Sigmoid colon (tissue), 7 donors: Measurements from ENCODE around the gene NR2C2. TPM values are rescaled to one million over a fixed set of nuclear protein-coding genes. Genes with fewer than 3 reads are reported as not detected.

ENCODE experiments used
- DNase-seq: peaks from one replicate; pipeline ENCODE4 v3.0.0-alpha.2; 2019
- H3K27ac ChIP-seq, 4 donors: fragments of 200-600 bp; sonication (generic); one replicate each; pipeline ENCODE4 v1.5.1; 2016 to 2019; ENCODE audit warnings: mild to moderate bottlenecking in 1 of 4
- H3K27me3 ChIP-seq, 3 donors: fragments of 200-600 bp; sonication (generic); one replicate each; pipeline ENCODE4 v1.5.1; 2019; ENCODE audit warnings: mild to moderate bottlenecking in 1 of 3
- H3K36me3 ChIP-seq, 4 donors: fragments of 200-600 bp; sonication (generic); one replicate each; pipeline ENCODE4 v1.5.1; 2016 to 2019
- H3K4me1 ChIP-seq, 4 donors: fragments of 200-600 bp; sonication (generic); one replicate each; pipeline ENCODE4 v1.5.1; 2017 to 2019
- H3K4me3 ChIP-seq, 4 donors: fragments of 200-600 bp; sonication (generic); one replicate each; pipeline ENCODE4 v1.5.1; 2017 to 2019; ENCODE audit warnings: mild to moderate bottlenecking in 2 of 4, moderate library complexity in 1 of 4
- H3K9me3 ChIP-seq, 4 donors: fragments of 200-600 bp in 3 of 4; sonication (generic) in 3 of 4; one replicate each; pipeline versions ENCODE4 v1.5.1 to v1.6.1; 2013 to 2019
- EP300 ChIP-seq, 4 donors: sonication (generic); formaldehyde crosslinking; IDR thresholded peaks; one replicate each; pipeline ENCODE4 v1.6.1; 2017; ENCODE audit warnings: antibody characterized with exemption in 4 of 4
- POLR2A ChIP-seq, 2 donors: fragments of 450-650 bp; IDR thresholded peaks; one replicate each; pipeline ENCODE4 v1.6.1; 2016; ENCODE audit warnings: antibody characterized with exemption in 2 of 2, mild to moderate bottlenecking in 2 of 2, moderate library complexity in 2 of 2
- POLR2AphosphoS5 ChIP-seq, 4 donors: sonication (generic); formaldehyde crosslinking; IDR thresholded peaks; one replicate each; pipeline ENCODE4 v1.6.1; 2017; ENCODE audit warnings: antibody characterized with exemption in 4 of 4
- WGBS, 2 donors: extraction: QIAGEN DNeasy Blood & Tissue Kit; methylation state at CpG; one replicate each; pipeline ENCODE4 v1.1.7; 2013; 5-methylcytosine and 5-hydroxymethylcytosine counted together
- intact Hi-C: fragments of 100-400 bp; cut with DNase I; formaldehyde crosslinking; loops from one replicate; pipeline ENCODE4 v1.15.1; 2023
- polyA plus RNA-seq, 3 donors: library from polyadenylated mRNA; stranded (reverse); fragments of 200-250 nt; gene quantifications; one replicate each; pipeline ENCODE4 v1.2.3, GENCODE V29; 2013
- total RNA-seq, 4 donors: library from RNA; depleted of rRNA; stranded (reverse); fragments of >200 nt; gene quantifications; one replicate each; pipeline ENCODE4 v1.1.0, GENCODE V29; 2016
- TF ChIP-seq, protein P1 (sequence below), 4 experiments: fragments of 450-650 bp in 3 of 4; fragments of 200-600 bp in 1 of 4; IDR thresholded peaks; one replicate each; pipeline ENCODE4 v1.5.1; 2016 to 2019; ENCODE audit warnings: antibody characterized with exemption in 4 of 4, mild to moderate bottlenecking in 3 of 4, moderate library complexity in 2 of 4
- donor health status: healthy with polysubstance abuse.
- donor health status: Bipolar disorder and iron deficiency.
- donor health status: healthy.

Gene NR2C2
- total and polyA plus RNA-seq, 7 donors = 3.6 to 68.4 (median 34.2) TPM

DNA sequence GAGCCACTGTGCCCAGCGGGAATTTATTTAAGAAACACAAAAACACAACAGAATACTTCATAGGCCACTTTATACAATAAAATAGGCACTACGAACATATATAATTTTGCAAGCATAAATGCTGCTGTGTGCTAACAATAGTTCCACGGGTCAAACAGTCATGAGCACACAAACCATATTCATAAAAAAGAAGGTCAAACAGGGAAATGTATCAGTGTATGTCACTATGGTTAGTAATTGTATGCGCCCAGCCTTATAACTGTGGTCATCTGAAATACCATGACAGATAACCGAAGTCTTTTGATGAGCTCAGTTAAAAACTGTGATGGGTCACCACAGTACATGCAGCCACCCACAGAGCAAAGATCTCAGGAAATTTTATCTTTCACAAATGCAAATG lies 38.1 kb upstream of the NR2C2 start:
- no peaks in the 10 kb centered on the region for H3K36me3 ChIP-seq
- no peaks in the 10 kb centered on the region for H3K4me1 ChIP-seq
- no peaks in the 10 kb centered on the region for H3K27me3 ChIP-seq
- no peak overlapping the region for H3K27ac ChIP-seq
- intact Hi-C loops = no loop called here
- no peak overlapping the region for H3K4me3 ChIP-seq
- no peak for DNase-seq
- no peak for TF ChIP-seq POLR2AphosphoS5 (IDR thresholded peaks at IDR 0.05)
- no peak for TF ChIP-seq POLR2A (IDR thresholded peaks at IDR 0.05)
- TF ChIP-seq EP300 (IDR thresholded peaks at IDR 0.05) = no peak
- TF ChIP-seq, protein P1, sequence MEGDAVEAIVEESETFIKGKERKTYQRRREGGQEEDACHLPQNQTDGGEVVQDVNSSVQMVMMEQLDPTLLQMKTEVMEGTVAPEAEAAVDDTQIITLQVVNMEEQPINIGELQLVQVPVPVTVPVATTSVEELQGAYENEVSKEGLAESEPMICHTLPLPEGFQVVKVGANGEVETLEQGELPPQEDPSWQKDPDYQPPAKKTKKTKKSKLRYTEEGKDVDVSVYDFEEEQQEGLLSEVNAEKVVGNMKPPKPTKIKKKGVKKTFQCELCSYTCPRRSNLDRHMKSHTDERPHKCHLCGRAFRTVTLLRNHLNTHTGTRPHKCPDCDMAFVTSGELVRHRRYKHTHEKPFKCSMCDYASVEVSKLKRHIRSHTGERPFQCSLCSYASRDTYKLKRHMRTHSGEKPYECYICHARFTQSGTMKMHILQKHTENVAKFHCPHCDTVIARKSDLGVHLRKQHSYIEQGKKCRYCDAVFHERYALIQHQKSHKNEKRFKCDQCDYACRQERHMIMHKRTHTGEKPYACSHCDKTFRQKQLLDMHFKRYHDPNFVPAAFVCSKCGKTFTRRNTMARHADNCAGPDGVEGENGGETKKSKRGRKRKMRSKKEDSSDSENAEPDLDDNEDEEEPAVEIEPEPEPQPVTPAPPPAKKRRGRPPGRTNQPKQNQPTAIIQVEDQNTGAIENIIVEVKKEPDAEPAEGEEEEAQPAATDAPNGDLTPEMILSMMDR (IDR thresholded peaks at IDR 0.05) = no peak
- 42 to 73% methylated on average over 5 of the region's 5 CpGs for WGBS, 2 donors
- no peaks in the 10 kb centered on the region for H3K9me3 ChIP-seq

DNA sequence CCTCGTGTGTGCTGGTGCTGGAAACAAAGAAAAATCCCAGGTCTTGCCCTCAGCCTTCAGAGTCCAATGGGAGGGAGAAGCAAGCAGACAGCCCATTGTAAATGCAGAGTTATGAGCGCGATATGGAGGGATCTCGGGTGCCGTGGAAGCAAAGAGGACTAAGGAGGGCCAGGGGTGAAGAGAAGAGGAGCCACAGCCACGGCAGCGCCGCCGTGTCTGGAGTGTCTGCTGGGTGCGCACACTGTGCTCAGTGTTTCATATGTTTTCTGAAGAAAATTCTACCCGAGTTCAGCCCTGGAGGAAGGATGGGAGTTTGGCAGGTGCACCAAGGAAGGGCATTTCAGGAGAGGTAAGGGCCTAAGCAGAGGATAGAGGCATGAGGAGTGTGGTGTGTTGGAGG lies 35.7 kb upstream of the NR2C2 start:
- WGBS, 2 donors = 91 to 92% methylated on average over 11 of the region's 11 CpGs

DNA sequence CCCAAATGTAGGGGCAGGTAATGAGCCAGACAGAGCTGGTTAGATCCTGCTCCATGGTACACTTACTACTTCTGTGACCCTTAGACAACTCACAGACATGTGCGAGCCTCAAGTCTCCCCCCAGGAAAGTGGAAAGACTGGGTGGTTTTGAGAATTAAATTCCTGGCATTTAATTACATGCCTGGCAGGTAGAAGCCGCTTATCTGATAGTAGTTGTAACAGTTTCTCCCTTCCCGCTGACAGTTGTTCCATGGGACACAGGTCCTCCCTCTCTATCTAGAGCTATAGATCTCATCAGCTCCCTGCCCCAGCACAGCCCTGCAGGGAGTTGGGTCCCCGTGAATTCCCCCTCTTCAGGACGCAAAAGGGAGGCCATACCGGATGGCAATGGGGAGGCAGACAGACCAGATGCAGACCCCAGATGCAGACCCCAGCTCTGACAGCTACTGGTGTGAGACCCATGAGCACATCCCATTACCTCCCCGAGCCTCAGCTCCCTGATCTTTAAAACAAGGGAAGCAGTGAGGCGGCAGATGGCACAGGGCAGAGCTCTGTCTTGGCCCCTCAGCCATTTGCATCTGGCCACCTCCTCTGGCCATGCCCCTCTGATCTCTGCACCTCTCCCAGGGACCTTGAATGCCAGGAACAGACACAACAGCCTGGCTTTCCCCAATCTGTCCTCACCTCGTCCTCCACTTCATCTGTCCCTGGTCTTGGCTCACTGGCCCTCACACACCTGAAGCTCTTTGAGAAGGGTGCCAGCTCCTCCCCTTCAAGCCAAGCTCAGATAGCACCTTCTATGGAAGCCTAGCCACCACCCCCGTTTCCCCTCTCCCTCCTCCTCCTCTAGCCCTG lies 34.1 kb upstream of the NR2C2 start:
- WGBS, 2 donors = 86% methylated on average over 10 of the region's 10 CpGs
- TF ChIP-seq EP300 (IDR thresholded peaks at IDR 0.05) (no peak), POLR2A (IDR thresholded peaks at IDR 0.05) (no peak), POLR2AphosphoS5 (IDR thresholded peaks at IDR 0.05) (no peak)
- H3K36me3 ChIP-seq = no peaks in the 10 kb centered on the region
- H3K4me3 ChIP-seq = no peak overlapping the region
- intact Hi-C loops = no loop called here
- H3K27me3 ChIP-seq = no peaks in the 10 kb centered on the region
- no peaks in the 10 kb centered on the region for H3K9me3 ChIP-seq
- H3K27ac ChIP-seq = no peak overlapping the region
- H3K4me1 ChIP-seq = no peaks in the 10 kb centered on the region
- DNase-seq = no peak

More for the DNA sequence above, 35.7 kb upstream of the NR2C2 start:
- TF ChIP-seq POLR2AphosphoS5 (IDR thresholded peaks at IDR 0.05) (no peak), EP300 (IDR thresholded peaks at IDR 0.05) (no peak), POLR2A (IDR thresholded peaks at IDR 0.05) (no peak)
- TF ChIP-seq, protein P1 (IDR thresholded peaks at IDR 0.05) = no peak
- Histone ChIP-seq H3K27ac (no peak overlapping the region), H3K9me3 (no peaks in the 10 kb centered on the region), H3K4me3 (no peak overlapping the region), H3K36me3 (no peaks in the 10 kb centered on the region), H3K4me1 (no peaks in the 10 kb centered on the region), H3K27me3 (no peaks in the 10 kb centered on the region)
- DNase-seq = no peak
- intact Hi-C loops = no loop called here

GRCh38 chr3:14913926-14914778 lies 33.2 kb upstream of the NR2C2 start:
- H3K9me3 ChIP-seq = no peaks in the 10 kb centered on the region
- TF ChIP-seq POLR2AphosphoS5 (IDR thresholded peaks at IDR 0.05) (no peak), EP300 (IDR thresholded peaks at IDR 0.05) (no peak), POLR2A (IDR thresholded peaks at IDR 0.05) (no peak)
- TF ChIP-seq, protein P1 (IDR thresholded peaks at IDR 0.05) = no peak
- intact Hi-C loops = no loop called here
- H3K27ac ChIP-seq = no peak overlapping the region
- no peaks in the 10 kb centered on the region for H3K36me3 ChIP-seq
- no peaks in the 10 kb centered on the region for H3K27me3 ChIP-seq
- no peak overlapping the region for H3K4me3 ChIP-seq
- no peak for DNase-seq
- 76 to 87% methylated on average over 14 of the region's 14 CpGs for WGBS, 2 donors
- no peaks in the 10 kb centered on the region for H3K4me1 ChIP-seq

DNA sequence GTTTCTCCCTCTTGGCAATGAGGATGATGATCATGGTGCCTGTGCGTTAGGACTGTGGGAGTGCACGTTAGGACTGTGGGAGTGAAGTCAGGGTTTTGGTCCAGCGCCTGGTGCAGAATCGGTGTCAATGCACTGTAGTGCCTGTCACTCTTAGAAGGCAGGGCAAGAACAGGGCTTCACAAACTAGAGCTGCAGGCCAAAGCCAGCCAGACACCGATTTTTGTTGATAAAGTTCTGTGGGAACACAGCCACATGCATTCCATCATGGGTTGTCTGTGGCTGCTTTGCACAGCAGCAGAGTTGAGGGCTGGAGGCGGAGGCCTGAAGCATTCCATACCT lies 32.6 kb upstream of the NR2C2 start:
- no peaks in the 10 kb centered on the region for H3K9me3 ChIP-seq
- intact Hi-C loops = no loop called here
- 76 to 78% methylated on average over 6 of the region's 6 CpGs for WGBS, 2 donors
- H3K4me3 ChIP-seq = no peak overlapping the region
- H3K27ac ChIP-seq = no peak overlapping the region
- no peak for TF ChIP-seq POLR2A (IDR thresholded peaks at IDR 0.05)
- TF ChIP-seq, protein P1 (IDR thresholded peaks at IDR 0.05) = no peak
- no peak for TF ChIP-seq POLR2AphosphoS5 (IDR thresholded peaks at IDR 0.05)
- TF ChIP-seq EP300 (IDR thresholded peaks at IDR 0.05) = no peak
- no peaks in the 10 kb centered on the region for H3K27me3 ChIP-seq
- H3K36me3 ChIP-seq = no peaks in the 10 kb centered on the region
- no peaks in the 10 kb centered on the region for H3K4me1 ChIP-seq
- DNase-seq = no peak
